AG04450 (cell line): ENCODE measurements around the gene FGF1. TPM values are rescaled to one million over a fixed set of nuclear protein-coding genes. Genes with fewer than 3 reads are reported as not detected.

Source experiments
- CTCF ChIA-PET: fragments of 300-600, 350-600 bp; formaldehyde crosslinking; extraction: SDS; loops from one replicate; lab custom pipeline; 2022; ENCODE audit warnings: antibody characterized with exemption, inconsistent platforms; lab: Charles Lee
- POLR2A ChIA-PET: fragments of 350-600 bp; formaldehyde crosslinking; extraction: SDS; loops from one replicate; lab custom pipeline; 2021; ENCODE audit warnings: antibody characterized with exemption, inconsistent platforms; lab: Yijun Ruan, JAX
- DNase-seq: peaks from one replicate; pipeline ENCODE4 v3.0.0-alpha.2; 2011; ENCODE audit warnings: low read depth, low spot score
- H3K27ac ChIP-seq: one replicate; pipeline ENCODE4 v1.5.1; 2012; ENCODE audit warnings: low read depth, low read length, control low read depth
- H3K27me3 ChIP-seq: one replicate; pipeline ENCODE4 v1.6.0; 2012; ENCODE audit warnings: low read length; ENCODE audit not compliant: control insufficient read depth, insufficient read depth
- H3K4me3 ChIP-seq: 2 replicates; pipeline ENCODE4 v1.5.1; 2011; ENCODE audit warnings: mild to moderate bottlenecking, low read depth, low read length, control low read depth
- H3K9me3 ChIP-seq: 2 replicates; pipeline ENCODE4 v1.5.1; 2012; ENCODE audit warnings: low read length; ENCODE audit not compliant: control insufficient read depth, insufficient read depth
- polyA minus RNA-seq: library from RNA; depleted of rRNA, polyadenylated mRNA; stranded (reverse); fragments of >200 nt; gene quantifications from 2 replicates; pipeline ENCODE4 v1.2.3, GENCODE V29; 2011; rRNA and poly(A)+ RNA removed
- polyA plus RNA-seq: library from polyadenylated mRNA; depleted of rRNA; stranded (reverse); fragments of >200 nt; gene quantifications from 2 replicates; pipeline ENCODE4 v1.2.3, GENCODE V29; 2011; rRNA removed
- TF ChIP-seq, protein P1 (sequence below): IDR thresholded peaks from 2 replicates; pipeline ENCODE4 v1.5.1; 2011; ENCODE audit warnings: low read depth, low read length, control low read depth, inconsistent platforms

The FGF1 gene
- polyA plus RNA-seq: 5.9 and 6.3 TPM in 2 replicates
- 2.3 and 3.7 TPM in 2 replicates for polyA minus RNA-seq

DNA sequence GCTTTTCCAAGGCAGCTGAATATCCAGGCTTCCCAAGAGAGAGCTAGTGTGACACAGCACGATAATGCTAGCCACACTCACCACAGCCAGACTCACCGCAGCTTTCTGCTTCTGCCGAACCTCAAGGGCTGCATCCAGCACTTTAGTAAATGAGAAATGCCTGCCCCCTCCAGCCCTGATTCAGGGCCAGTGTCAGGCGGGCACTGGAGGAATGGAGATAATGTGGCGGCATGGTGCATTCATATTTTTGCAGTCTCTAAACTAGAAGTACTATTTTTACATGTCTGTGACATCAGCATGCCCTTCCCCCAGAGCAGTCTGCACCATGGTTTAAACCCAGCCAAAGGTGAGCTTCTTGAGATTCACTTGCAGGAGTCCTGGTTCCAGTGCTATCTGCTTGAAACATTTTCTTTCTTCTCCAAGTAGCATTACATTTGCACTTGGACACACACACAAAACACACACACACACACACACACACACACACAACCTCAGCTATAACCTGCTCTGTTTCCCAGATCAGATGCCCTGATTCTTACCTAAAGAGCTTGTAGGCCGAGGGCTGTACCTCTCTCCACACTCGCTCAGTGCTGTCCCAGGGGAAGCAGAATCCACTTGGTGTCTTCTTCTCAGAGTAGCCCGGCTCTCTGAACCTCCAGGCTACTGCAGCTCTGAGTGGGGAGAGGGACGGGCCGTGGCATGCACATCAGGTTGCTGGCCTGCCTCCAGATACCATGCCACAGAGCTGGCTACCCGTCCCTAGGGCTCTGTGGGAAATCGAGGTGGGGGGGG is at the start of gene FGF1:
Gene FGF1, minus strand, starts transcription at position 673 of the 792 bp plus-strand sequence. CDS start 71,963 bp downstream, outside the sequence.
- ChIA-PET CTCF (interaction anchor here (0.7 to 4.1 kb wide), 5 partner anchors 13 to 717 kb away, joined by 3 to 36 read pairs (median 4); partner anchors contain the start of gene RNF14), POLR2A (interaction anchor here (0.6 to 0.7 kb wide), 3 partner anchors 133 to 880 kb away, joined by 3 to 9 read pairs (median 7); no protein-coding TSS in a partner anchor)
- Histone ChIP-seq H3K27me3 (no peaks in the 10 kb centered on the region), H3K27ac (no peak within 1 kb of the TSS), H3K4me3 (no peak within 1 kb of the TSS), H3K9me3 (no peaks in the 10 kb centered on the region)
- TF ChIP-seq, protein P1, sequence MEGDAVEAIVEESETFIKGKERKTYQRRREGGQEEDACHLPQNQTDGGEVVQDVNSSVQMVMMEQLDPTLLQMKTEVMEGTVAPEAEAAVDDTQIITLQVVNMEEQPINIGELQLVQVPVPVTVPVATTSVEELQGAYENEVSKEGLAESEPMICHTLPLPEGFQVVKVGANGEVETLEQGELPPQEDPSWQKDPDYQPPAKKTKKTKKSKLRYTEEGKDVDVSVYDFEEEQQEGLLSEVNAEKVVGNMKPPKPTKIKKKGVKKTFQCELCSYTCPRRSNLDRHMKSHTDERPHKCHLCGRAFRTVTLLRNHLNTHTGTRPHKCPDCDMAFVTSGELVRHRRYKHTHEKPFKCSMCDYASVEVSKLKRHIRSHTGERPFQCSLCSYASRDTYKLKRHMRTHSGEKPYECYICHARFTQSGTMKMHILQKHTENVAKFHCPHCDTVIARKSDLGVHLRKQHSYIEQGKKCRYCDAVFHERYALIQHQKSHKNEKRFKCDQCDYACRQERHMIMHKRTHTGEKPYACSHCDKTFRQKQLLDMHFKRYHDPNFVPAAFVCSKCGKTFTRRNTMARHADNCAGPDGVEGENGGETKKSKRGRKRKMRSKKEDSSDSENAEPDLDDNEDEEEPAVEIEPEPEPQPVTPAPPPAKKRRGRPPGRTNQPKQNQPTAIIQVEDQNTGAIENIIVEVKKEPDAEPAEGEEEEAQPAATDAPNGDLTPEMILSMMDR: no peak
- DNase-seq: no peak

DNA sequence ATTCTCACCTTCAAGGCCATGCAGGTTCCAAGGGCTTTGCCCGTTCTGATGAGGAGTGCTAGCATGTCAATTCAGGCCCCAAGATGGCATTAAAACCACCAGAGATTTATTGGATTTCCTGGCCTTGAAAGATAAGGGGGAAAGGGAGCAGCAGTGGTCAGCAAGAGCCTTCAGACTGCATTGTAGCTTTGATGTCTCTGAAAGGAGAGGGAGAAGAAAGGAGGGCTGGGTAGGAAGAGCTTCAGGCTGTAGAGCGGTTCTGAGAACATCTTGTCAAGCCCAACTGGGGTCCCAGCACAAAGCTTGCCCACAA is 41.8 kb upstream of the FGF1 start:
- no peak overlapping the region for H3K4me3 ChIP-seq
- H3K9me3 ChIP-seq: no peaks in the 10 kb centered on the region
- CTCF ChIA-PET: interaction anchor here (1.3 to 1.7 kb wide), 2 partner anchors 14 to 152 kb away, joined by 5 read pairs; no protein-coding TSS in a partner anchor
- POLR2A ChIA-PET: no interaction called here
- DNase-seq: no peak
- no peak overlapping the region for H3K27ac ChIP-seq
- TF ChIP-seq, protein P1: no peak
- H3K27me3 ChIP-seq: peaks cover 6% of the 10 kb centered on the region

DNA sequence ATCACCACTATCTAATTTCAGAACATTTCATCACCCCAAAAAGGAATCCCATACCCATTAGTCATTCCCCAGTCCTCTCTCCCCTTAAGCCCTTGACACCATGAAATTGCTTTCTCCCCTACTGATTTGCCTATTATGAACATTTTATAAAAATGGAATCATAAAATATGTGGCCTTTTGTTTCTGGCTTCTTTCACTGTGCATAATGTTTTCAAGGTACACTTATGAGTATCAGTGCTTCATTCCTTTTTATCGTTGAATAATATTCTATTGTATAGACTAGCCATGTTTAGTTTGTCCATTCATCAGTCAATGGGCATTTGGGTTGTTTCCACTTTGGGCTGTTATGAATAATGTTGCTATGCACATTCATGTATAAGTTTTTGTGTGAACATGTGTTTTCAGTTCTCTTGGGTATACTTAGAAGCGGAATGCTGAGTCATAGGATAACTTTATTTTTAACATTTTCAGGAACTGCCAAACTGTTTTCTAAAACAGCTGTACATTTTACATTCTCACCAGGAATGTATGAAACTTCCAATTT is 40.4 kb upstream of the FGF1 start:
- H3K27me3 ChIP-seq: peaks cover 6% of the 10 kb centered on the region
- H3K9me3 ChIP-seq: no peaks in the 10 kb centered on the region
- peak; percentile 59 for DNase-seq
- H3K4me3 ChIP-seq: no peak overlapping the region
- H3K27ac ChIP-seq: peak overlapping the region; percentile 55
- ChIA-PET CTCF (interaction anchor here (1.7 kb wide), 1 partner anchor 13 kb away, joined by 5 read pairs; no protein-coding TSS in a partner anchor), POLR2A (no interaction called here)
- TF ChIP-seq, protein P1: no peak

DNA sequence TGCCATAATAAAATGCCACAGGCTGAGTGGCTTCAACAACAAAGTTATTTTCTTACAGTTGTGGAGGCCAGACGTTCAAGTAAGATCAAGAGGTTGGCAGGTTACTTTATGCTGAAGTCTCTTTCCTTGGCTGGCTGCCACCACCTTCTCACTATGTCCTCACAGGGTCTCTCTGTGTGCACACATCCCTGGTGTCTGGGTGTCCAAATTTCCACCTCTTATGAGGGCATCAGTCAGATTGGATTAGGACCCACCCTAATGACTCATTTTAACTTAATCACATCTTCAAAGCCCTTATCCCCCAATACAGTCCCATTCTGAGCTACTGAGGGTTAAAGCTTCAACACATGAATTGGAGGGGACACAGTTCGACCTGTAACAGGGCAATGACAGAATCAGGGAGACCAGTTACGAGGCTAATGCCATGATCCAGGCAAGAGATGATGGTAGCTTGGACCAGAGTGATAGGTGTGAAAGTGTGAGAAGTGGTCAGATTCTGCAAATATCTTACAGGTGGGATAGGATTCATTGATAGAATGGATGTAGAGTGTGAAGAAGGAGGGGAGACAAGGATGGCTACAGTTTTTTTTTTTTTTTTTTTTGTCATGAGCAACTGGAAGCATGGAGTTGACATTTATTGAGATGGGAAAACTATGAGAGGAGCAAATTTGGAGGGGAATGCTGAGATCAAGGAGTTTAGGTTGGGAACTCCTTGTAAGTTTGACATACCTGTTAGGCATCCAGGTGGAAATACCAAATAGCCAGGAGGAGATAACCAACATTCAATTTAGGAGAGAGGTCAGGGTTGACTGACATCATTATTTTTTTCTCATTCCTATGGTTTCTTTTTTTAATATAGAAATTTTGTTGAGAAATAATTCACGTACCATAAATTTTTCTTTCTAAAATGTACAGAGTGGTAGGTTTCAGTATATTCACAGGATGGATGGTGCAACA is 39.6 kb upstream of the FGF1 start:
- Histone ChIP-seq H3K4me3 (no peak overlapping the region), H3K27ac (peak overlapping the region; percentile 55), H3K9me3 (no peaks in the 10 kb centered on the region), H3K27me3 (peaks cover 6% of the 10 kb centered on the region)
- no peak for DNase-seq
- TF ChIP-seq, protein P1: no peak
- ChIA-PET CTCF (interaction anchor here (1.3 to 14.4 kb wide), 4 partner anchors 8 to 161 kb away, joined by 4 to 1004 read pairs (median 36); no protein-coding TSS in a partner anchor), POLR2A (no interaction called here)
